Uterus (tissue), 2 donors: Measurements from ENCODE around the gene ARSG.

Experiments used
- CTCF ChIP-seq, 4 experiments: fragments of 200-600 bp in 2 of 4; fragments of 450-650 bp in 2 of 4; sonication (generic) in 2 of 4; IDR thresholded peaks; one replicate each; pipeline ENCODE4 v1.5.1; 2016 to 2019; ENCODE audit warnings: antibody characterized with exemption in 4 of 4, mild to moderate bottlenecking in 2 of 4, moderate library complexity in 1 of 4
- POLR2A ChIP-seq, 2 donors: fragments of 450-650 bp; IDR thresholded peaks; one replicate each; pipeline ENCODE4 v1.6.1; 2016; ENCODE audit warnings: antibody characterized with exemption in 2 of 2, mild to moderate bottlenecking in 1 of 2, moderate library complexity in 1 of 2

GRCh38 chr17:68451670-68452354, 160.5 kb downstream of the ARSG start:
- TF ChIP-seq CTCF (IDR thresholded peaks at IDR 0.05) (no peak), POLR2A (IDR thresholded peaks at IDR 0.05) (no peak)
